GM19025 (cell line): ENCODE data around the gene TANC1.

Source experiments
- ATAC-seq: cut with Tn5 transposase; IDR thresholded peaks from one replicate; pipeline ENCODE4 v1.9.1; 2021; ENCODE audit warnings: mild to moderate bottlenecking, low read depth, moderate library complexity; ENCODE audit not compliant: unreplicated experiment

The TANC1 gene

DNA sequence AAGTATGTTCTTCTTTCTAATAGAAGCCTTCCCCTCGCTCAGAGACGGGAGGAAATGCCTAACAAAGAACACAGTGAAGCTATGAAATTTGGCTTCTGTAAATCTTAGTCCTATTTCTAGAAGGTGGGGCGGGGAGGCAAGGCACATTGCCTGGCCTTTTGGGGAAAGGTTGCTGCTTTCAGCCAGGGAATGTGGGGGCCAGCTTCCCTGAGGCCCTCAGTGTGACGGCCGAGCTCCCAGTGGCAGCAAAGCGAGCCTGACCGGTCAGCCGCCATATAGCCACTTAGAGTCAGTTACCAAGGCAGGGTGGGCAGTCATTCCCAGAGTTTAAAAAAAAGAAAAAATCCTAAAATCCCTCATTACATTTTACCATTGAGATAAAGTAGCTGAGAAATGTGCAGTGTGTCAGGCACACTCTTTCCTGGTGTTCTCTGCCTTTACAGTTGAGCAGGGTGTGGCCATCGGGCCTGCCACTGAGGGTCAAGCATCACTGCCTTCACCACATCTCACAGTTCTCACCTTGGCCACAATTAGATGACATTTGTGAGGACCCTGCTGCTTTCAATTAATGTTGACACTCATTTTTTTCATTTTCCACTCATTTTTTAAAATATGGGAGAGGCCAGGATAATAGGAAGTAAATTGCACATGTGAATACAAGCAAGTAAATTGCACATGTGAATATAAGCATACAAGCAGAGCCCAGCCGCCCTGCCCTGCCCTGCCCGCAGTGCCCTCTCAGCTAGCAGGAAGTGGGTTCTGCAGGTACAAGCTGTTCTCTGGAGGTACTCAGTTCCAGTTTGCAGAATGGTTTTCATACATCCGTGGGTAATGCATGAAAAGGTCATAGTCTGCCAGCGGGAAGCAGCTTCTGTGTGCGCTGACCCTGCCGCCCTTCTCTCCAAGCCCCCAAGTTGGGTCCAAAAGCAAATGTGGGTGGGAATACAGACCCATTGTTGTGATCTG is 241.2 kb downstream of the TANC1 start:
- ATAC-seq: peak; percentile 74

DNA sequence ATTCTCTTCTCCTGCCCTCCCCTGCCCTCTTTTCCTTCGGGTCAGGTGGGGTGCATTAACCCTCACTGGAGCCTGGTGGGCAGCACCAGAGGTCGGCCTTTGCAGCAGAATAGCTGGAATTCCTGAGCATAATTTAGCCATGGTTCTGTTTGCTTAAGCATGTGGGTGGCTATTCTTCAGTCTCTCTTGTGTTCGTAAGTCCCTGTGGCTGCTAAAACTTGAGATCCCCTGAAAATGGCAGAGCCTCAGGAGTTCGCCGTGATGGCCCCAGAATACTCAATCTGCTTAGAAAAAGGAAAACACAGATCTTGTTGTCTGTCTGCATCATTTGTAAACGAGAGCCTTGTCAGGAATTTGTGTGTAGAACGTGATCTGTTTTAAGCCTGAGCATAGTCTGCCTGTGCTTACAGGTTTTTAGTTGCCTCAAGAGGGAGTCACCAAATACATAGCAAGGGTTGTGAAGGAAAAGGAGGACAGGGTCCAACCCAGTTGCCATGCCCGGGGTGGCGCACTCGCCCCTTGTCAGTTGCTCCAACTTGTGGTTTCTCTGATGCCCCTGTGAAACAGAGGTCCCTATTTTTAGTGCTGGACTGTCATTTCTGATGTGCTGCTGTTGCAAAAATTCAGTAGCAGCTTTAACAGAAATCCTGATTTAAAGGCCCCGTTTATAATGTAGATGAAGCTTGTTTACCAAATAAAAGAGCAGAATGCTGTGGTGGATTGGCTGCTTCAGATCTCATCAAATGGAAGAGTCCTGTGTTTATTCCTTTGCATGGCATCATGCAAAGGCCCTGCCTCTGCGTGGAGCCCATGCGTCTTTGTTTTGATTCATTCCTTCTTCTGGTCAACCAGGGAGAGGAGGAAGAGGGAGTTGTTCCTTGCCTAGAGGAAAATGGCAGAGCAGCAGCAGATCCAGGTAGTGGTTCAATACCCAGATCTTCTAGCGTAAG is 243.3 kb downstream of the TANC1 start:
- no peak for ATAC-seq

DNA sequence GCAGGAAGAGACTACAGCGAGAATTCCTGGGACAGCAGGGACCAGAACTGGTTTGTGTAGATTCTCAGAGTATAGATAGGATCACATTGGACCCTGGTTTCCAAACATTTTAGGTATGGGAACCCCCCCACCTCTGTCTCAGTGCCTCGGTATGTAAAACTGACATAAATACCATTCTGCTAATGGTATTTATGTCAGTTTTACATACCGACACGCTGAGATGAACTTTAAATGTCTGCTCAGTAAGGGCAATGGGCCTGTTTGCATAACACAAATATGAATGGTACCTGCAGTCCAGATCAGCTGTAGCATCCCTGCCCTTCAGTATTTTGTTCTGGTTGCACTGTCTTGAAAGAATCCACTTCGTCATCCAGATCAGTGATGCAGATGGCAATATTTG is 244.9 kb downstream of the TANC1 start:
- ATAC-seq: no peak

DNA sequence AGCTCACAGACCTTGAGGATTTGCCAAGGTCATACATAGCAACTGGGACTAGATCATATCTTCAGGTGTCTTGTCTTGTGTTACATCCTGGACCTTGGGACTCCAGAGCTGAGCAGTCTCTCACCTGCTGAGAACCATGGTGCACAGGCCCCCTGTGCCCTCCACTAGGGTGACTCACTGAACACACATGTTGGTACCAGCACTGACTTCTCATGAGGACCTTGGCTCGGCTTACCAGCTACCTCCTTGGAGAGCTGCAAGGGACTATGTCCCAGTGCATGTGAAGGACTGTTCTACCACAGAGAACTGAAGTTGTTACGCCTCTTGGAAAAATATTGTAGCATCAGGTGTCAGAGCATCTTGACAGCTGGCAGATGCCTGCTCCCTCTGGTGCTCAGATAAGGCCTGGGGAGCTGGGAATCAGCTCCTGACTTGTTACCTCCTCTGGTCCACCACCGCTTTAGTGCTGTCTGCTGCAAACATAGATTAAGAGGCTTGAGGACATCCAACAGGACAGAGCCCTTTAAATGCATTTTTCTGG is 246.0 kb downstream of the TANC1 start:
- ATAC-seq: no peak

DNA sequence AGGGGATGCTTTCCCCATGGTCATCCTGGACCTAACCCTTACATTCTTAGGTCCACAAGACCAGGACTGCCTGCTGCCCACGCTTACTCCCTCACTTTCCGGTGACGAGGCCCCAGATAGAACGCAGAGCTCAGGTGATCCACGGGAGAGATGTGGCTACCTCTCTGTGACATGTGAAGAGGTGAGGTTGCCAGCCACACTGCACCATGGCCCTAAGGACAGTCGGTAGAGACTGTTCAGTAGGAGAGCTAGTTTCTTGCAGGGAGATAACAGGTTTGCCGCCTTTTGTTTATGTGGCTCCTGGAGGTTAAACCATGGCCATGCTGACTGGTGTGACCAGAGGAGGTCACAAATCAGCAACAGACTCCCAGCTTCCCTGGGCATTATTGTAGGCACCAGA is 246.7 kb downstream of the TANC1 start:
- ATAC-seq: no peak

DNA sequence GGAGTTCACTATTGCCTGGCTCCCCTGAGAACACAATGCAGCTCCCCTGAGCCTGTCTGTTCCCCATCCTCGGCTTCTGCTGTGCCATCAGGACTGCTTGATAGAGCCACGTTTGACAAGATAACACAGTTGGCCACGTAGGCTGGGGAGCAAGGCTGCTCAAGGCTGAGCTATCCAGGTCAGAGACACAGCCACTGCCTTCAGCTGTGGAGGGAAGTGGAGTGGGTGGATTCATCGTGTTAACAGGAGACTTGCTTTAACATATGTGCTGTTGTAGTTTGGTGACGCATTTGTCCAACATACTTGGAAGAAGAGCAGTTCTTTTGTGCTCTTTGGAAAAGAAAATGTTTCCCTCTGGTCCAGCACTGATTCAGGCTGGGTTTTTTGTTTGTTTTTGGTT is 249.2 kb downstream of the TANC1 start:
- no peak for ATAC-seq

DNA sequence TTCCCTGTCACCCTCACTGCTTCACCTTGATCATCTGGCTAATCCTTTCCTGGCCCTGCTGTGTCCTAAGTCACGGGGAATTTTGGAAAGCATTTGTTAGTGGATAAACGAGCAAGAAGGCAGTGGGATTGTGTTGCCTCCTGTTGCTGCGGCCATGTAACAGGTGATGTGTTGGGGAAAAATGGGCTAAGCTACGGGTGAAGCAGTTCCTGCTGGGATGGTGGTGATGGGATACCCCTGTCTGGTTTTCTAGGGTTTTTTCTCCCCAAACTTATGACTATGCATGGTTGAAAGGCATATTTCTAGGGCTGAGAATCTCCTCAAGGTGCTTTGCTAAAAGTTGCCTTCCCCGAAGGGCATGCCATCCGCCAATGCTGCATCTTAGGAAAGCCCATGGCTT is 249.9 kb downstream of the TANC1 start:
- ATAC-seq: no peak

DNA sequence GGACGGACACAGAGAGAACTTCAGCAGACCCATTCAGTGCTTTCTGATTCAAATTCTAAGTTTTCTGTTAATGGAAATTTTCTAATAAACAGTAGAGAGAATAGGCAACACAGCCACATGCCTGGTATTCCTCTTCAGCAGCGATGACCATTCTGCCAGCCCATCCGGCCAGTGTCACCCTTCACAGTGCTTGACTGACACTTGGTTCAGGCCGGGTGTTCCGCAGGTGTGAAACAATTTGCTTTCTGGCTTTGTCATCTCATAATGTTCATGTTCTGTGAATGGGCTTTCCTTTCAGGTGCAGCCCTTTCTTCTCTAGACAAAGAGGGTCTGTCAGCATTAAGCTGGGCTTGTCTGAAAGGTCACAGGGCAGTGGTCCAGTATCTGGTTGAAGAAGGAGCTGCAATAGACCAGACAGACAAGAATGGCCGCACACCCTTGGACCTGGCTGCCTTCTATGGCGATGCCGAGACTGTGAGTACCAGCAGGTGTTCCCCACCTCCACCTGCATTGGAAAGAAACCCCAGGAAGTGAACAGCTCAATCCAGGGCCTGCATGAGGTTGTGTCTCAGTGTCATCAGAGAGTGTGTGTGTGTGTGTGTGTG is 251.1 kb downstream of the TANC1 start:
- ATAC-seq: no peak

DNA sequence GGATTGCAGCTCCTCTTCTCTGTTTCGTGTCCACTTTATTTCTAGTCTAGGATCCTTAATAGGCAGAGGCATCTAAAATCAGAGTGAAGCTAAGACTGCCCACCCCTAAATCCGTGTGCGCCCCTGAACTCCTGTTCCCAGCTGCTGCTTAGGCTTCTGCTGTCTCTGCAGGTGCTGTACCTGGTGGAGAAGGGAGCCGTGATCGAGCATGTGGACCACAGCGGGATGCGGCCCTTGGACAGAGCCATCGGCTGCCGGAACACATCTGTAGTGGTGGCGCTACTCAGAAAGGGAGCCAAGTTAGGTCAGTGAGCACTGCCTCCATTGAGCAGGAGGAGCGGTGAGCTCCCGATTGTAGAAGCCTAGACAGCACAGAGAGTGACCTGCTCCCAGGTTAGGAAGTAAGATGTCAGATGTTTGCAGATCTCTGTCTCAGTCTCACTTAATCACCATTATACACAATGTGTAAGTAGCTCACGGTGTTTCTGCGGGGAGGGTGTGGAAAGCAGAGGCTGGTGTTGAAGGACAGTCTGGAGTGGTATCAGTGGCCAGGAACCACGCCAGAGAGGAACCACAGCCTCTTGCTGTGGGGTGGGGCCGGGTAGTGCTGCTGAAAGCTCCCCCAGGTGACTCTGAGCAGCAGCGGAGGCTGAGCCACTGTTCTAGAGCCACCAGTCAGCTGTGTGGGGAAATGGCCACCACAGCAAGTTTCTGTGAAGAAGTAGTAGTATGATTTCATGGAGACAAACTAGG is 255.8 kb downstream of the TANC1 start:
- no peak for ATAC-seq

DNA sequence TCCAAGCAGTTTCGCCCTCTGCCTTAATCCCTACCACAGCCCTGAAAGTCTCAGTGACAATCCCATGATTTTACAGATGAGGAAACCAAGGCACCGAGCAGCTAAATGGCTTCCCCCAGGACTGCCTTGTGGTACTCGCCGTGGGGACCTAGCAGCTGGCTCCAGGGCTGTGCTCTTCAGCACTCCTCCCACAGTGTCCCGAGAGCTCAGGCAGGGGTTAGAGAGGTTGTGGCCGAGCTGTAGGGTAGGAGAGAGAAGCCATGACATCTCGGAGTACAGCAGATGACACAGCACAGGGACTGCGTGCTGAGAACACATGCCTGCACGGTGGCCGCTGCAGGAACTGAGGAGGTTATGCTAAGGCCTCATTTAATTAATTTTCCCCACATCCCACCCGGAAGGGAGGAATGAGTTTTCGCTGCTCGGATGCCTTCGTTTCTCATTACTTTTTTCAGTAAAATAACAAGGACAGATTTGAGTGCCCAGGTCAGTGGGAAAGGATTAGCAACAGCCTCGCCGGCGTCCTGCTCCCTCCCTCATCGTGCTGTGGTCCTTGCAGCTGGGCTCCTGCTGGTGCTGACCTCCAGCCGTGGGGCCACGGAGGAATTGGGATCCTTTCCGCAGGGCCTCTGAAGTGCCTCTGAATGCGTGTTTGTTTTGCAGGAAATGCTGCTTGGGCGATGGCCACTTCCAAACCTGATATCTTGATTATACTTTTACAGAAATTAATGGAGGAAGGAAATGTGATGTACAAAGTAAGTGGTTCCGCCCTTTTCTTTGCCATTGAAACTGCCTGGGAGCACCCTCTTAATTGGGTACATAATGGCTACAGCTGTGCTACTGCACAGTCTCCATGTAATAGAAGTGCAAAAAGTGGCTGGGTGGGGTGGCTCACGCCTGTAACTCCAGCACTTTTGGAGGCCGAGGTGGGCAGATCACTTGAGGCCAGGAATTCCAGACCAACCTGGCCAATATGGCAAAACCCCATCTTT is 256.9 kb downstream of the TANC1 start:
- no peak for ATAC-seq

DNA sequence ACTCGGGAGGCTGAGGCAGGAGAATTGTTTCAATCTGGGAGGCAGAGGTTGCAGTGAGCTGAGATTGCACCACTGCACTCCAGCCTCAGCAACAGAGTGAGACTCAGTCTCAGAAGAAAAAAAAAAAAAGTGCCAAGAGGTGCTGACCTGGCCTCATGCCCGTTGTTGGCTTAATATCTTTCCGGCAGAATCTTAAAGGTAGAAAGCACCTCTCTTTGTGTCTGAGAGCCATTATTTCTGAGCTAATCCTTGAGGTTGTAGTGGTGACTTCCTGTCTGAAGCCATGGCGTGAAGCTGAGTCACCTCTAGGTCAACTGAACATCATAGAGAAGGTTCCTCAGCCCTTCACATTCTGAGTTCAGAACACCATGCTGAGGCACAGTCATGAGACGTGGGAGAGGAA is 257.6 kb downstream of the TANC1 start:
- ATAC-seq: no peak

DNA sequence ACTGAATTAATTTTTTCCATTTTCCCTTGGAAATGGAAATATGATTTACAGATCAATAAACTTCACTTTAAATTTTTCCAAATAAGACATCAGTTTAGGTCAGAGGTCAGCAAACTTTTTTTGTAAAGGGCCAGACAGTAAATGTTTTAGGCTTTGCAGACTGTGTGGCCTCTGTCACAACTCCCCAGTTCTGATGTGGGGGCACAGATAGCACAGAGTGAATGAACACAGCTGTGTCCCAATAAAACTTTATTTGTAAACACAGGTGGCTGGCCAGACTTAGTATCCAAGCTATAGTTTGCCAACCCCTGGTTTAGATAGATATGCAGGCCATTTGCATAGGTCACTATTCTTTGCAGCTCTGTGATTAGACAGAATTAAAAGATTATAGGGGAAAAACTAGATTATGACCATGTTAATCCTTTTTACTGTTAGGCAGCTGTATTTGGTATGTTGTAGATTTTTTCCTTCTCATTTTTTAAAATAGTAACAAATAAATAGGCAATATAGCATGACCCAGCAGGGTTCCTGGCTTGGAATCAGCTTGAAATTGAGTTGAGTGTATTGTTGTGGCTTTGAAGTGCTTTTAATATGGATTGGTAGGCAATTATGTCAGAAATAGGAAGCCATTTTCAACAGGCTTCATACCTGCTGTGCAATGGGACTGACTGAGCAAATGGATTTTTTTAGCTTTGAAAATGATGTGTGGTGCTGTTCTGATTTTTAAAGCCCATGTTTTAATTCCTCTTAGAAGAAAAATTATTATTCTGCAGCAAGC is 258.4 kb downstream of the TANC1 start:
- ATAC-seq: no peak

DNA sequence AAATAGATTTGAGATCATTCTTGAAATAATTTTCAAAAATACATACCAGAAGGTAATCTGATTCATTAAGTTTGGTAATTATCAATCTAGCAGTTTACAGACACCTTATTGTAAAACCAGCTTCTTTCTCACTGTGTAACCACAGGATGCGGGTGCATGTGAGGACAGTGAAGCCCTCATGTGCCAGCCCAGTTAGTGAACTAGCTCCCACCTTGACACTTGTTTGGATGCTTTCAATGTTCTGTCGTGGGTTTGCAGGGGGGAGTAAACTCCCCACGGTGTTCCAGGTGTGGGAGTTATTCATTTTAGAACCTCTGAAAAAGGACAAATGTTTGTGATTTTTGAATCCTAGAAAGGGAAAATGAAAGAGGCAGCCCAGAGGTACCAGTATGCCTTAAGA is 259.0 kb downstream of the TANC1 start:
- ATAC-seq: no peak

DNA sequence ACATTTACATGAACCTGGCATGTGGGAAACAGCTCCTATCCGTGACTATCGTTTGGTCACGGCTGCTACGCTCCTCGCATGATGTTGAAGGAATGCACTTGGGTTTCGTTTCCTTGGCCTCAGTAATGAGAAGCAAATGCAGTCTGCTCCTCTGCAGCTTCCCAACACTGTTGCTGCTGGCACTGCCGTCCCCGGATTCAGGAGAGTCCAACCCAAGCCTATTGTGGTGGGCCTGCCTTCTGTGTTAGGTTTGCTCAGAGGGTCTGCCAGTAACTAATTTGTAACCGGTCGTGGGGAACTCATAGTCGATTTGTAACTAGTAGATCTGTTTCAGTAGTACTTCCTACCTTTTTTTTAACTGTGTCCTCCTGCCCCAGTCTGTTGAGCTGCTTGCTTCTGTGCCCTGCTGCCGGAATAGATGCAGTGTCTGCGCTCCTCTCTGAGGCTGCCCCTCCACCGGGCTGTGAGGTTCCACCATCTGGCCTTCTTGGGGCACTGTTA is 259.7 kb downstream of the TANC1 start:
- ATAC-seq: no peak

DNA sequence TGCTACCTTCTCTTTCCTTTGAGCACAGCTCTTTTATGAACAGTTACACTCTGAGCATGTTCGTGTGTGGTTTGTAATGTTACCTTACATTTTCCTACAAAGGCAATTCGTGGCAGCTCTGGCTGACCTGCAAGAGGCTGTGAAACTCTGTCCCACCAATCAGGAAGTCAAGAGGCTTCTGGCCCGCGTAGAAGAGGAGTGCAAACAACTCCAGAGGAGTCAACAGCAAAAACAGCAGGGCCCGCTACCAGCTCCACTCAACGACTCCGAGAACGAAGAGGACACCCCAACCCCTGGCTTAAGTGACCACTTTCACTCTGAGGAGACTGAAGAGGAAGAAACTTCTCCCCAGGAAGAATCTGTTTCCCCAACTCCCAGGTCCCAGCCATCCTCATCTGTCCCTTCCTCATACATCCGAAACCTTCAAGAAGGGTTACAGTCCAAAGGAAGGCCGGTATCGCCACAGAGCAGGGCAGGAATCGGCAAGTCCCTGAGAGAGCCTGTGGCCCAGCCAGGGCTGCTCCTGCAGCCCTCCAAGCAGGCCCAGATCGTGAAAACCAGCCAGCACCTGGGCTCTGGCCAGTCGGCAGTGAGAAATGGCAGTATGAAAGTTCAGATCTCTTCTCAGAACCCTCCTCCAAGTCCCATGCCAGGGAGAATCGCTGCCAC is 261.2 kb downstream of the TANC1 start:
- ATAC-seq: no peak

DNA sequence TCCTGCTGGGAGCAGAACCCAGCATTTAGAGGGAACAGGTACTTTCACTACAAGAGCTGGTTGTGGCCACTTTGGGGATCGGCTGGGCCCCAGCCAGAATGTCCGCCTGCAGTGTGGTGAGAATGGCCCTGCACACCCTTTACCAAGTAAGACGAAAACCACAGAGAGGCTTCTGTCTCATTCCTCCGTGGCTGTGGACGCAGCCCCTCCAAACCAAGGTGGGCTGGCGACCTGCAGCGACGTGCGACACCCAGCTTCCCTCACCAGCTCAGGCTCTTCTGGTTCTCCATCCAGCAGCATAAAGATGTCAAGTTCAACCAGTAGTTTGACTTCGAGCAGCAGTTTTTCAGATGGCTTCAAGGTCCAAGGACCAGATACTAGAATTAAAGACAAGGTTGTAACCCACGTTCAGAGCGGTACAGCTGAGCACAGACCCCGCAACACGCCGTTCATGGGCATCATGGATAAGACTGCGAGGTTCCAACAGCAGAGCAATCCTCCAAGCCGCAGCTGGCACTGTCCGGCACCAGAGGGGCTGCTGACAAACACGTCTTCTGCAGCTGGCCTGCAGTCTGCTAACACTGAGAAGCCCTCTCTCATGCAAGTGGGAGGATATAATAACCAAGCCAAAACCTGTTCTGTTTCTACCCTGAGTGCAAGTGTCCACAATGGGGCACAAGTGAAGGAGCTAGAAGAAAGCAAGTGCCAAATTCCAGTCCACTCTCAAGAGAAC is 261.9 kb downstream of the TANC1 start:
- ATAC-seq: no peak
